ENCODE measurements around the gene SND1. TPM values are rescaled to one million over a fixed set of nuclear protein-coding genes. Genes with fewer than 3 reads are reported as not detected.

Gene SND1
- total and polyA plus RNA-seq, 2 of the 4 experiments (the other 2 are of a cell fraction) = 154 to 294 TPM

- peaks cover 7% of the 10 kb centered on the region for H3K4me1 ChIP-seq (ENCODE audit: control insufficient read depth, insufficient read depth, low read length)
- H2AK5ac ChIP-seq (ENCODE audit: low read depth, low read length) = no peak overlapping the region
- H3K9me3 ChIP-seq (ENCODE audit: control insufficient read depth, insufficient read depth, low read length) = no peaks in the 10 kb centered on the region
- WGBS, 2 experiments (ENCODE audit: extremely low coverage in 2 of 2, insufficient read length in 1 of 2) = 68% methylated on average over 3 of the region's 8 CpGs; no CpG with 5 or more reads in 1 of the 2 experiments
- peaks cover 45% of the 10 kb centered on the region for H3K9me1 ChIP-seq (ENCODE audit: insufficient read depth, low read length)
- no peak overlapping the region for H2BK5ac ChIP-seq (ENCODE audit: low read depth, low read length, poor library complexity, severe bottlenecking)
- H4K8ac ChIP-seq (ENCODE audit: low read depth in 2 of 2, low read length in 2 of 2) = no peak overlapping the region
- H3K56ac ChIP-seq (ENCODE audit: extremely low read depth, insufficient read depth, low read length) = no peak overlapping the region
- POLR2A ChIA-PET (ENCODE audit: unreplicated experiment) = no interaction called here
- TF ChIP-seq RFX5 (IDR thresholded peaks at IDR 0.05; ENCODE audit: low read depth, low read length) (no peak), CEBPB (IDR thresholded peaks at IDR 0.05; ENCODE audit: low read depth, low read length) (no peak), CHD1 (IDR thresholded peaks at IDR 0.05; ENCODE audit: low read depth, low read length) (no peak), BHLHE40 (IDR thresholded peaks at IDR 0.05; ENCODE audit: low read depth, low read length) (no peak), MXI1 (IDR thresholded peaks at IDR 0.05; ENCODE audit: borderline replicate concordance, low read depth, low read length) (no peak), RAD21 (IDR thresholded peaks at IDR 0.05; ENCODE audit: low read length) (no peak), NFE2L2 (IDR thresholded peaks at IDR 0.05; ENCODE audit: low read depth, low read length) (no peak), MAZ (IDR thresholded peaks at IDR 0.05; ENCODE audit: borderline replicate concordance, low read depth, low read length) (no peak), CTCF (conservative IDR thresholded peaks at IDR 0.05; ENCODE audit: low read depth, low read length) (no peak), ELK1 (IDR thresholded peaks at IDR 0.05; ENCODE audit: borderline replicate concordance, low read depth, low read length) (no peak), MAFK (IDR thresholded peaks at IDR 0.05; ENCODE audit: low read depth, low read length) (no peak), RCOR1 (IDR thresholded peaks at IDR 0.05; ENCODE audit: insufficient replicate concordance, low read length) (no peak), FOS (IDR thresholded peaks at IDR 0.05; ENCODE audit: low read depth, low read length) (no peak), POLR2A (IDR thresholded peaks at IDR 0.05; ENCODE audit: low read depth, low read length) (no peak), SMC3 (IDR thresholded peaks at IDR 0.05; ENCODE audit: low read depth, low read length) (no peak), USF2 (IDR thresholded peaks at IDR 0.05; ENCODE audit: low read depth, low read length) (no peak)
- CTCF ChIA-PET = no interaction called here
- no TSS peak for BruUV-seq (replicated peaks)
- intact Hi-C loops (cut with micrococcal nuclease) = no loop called here
- H2BK120ac ChIP-seq (ENCODE audit: low read depth, low read length) = no peak overlapping the region
- no peak overlapping the region for H3K27ac ChIP-seq (ENCODE audit: insufficient read depth, low read length)
- H3K23ac ChIP-seq (ENCODE audit: low read depth, low read length) = no peak overlapping the region
- dilution Hi-C loops (cut with HindIII; ENCODE audit: low sequenced_read_pairs, unreplicated experiment) = no loop called here
- no peak overlapping the region for H3K14ac ChIP-seq (replicated peaks; ENCODE audit: low read depth, low read length)
- DNase-seq (peak; percentile 22), ATAC-seq (ENCODE audit: low read depth) (peak; percentile 58; the same call in 1 of the 2 replicates)
- H2BK20ac ChIP-seq (ENCODE audit: low read depth, low read length) = no peak overlapping the region
- peak overlapping the region; percentile 26 for H2AFZ ChIP-seq (replicated peaks; ENCODE audit: low read length, poor library complexity)
- H3K4ac ChIP-seq (ENCODE audit: low read depth, low read length) = no peak overlapping the region
- no peak overlapping the region for H3K4me3 ChIP-seq (ENCODE audit: insufficient read depth, low read depth, low read length)
- H3K36me3 ChIP-seq (ENCODE audit: control insufficient read depth, insufficient read depth, low read length) = peaks cover 2% of the 10 kb centered on the region; the same call in 1 of the 2 replicates
- no peaks in the 10 kb centered on the region for H3K27me3 ChIP-seq (ENCODE audit: control insufficient read depth, insufficient read depth, low read length)
- no peak overlapping the region for H3K9ac ChIP-seq (ENCODE audit: low read depth, low read length)
- H3K4me2 ChIP-seq (ENCODE audit: low read depth, low read length) = no peak overlapping the region
- in situ Hi-C loops (cut with MboI; ENCODE audit: low sequenced_read_pairs) = loop anchor here (25.0 kb wide), 1 partner anchor 351 kb away; no protein-coding TSS in a partner anchor
- H4K20me1 ChIP-seq (ENCODE audit: insufficient read depth, low read length) = peaks cover 39% of the 10 kb centered on the region
- H4K5ac ChIP-seq (ENCODE audit: low read depth, low read length) = no peak overlapping the region
- no peak overlapping the region for H4K91ac ChIP-seq (ENCODE audit: insufficient read depth, low read depth, low read length)
- H3K18ac ChIP-seq (ENCODE audit: low read depth, low read length) = no peak overlapping the region
- no peak overlapping the region for H2BK15ac ChIP-seq (ENCODE audit: low read depth, low read length)
- H3K79me1 ChIP-seq (ENCODE audit: low read depth in 1 of 2, low read length in 2 of 2) = peaks cover 19 to 81% of the 10 kb centered on the region in 2 experiments; a peak in 3 of 4 replicates
- peak overlapping the region; percentile 74 for H2AK9ac ChIP-seq (replicated peaks; ENCODE audit: low read depth, low read length, poor library complexity)
Measured at GRCh38 chr7:128063088-128063487, 411.1 kb downstream of the SND1 start.
